HT1080 (cell line): ENCODE data around the gene RHOT2. TPM values are rescaled to one million over a fixed set of nuclear protein-coding genes. Genes with fewer than 3 reads are reported as not detected.

Experiments
- DNase-seq: peaks from one replicate; pipeline ENCODE4 v3.0.0-alpha.2; 2015; ENCODE audit warnings: low read depth
- total RNA-seq: library from RNA; depleted of rRNA; stranded (reverse); fragments of >200 nt; shearing (Covaris generic); gene quantifications from 2 replicates; pipeline ENCODE4 v1.2.3, GENCODE V29; 2014

Gene RHOT2
- total RNA-seq, 1 experiment from 2014 or later, result 95.4 TPM

DNA sequence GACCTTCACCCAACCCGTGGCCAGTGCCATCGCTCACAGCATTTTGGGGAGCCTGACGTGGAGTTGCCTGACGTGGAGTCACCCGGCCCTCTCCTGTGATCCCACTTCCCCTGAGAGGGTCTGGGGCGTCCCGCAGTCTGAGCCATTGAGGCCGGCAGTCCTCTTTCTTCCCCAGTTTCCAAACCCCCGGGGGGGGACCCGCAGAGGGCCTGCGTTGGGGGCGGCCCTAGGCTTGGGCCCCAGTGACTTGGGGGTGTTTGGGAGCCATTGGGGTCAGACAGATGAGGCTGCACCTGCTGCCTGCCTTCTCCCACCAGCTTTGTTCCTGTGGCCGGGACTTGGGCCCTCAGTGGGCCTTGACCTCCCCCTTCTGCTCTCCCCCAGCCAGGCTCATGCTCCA lies 1.7 kb downstream of the RHOT2 start:
- no peak for DNase-seq

DNA sequence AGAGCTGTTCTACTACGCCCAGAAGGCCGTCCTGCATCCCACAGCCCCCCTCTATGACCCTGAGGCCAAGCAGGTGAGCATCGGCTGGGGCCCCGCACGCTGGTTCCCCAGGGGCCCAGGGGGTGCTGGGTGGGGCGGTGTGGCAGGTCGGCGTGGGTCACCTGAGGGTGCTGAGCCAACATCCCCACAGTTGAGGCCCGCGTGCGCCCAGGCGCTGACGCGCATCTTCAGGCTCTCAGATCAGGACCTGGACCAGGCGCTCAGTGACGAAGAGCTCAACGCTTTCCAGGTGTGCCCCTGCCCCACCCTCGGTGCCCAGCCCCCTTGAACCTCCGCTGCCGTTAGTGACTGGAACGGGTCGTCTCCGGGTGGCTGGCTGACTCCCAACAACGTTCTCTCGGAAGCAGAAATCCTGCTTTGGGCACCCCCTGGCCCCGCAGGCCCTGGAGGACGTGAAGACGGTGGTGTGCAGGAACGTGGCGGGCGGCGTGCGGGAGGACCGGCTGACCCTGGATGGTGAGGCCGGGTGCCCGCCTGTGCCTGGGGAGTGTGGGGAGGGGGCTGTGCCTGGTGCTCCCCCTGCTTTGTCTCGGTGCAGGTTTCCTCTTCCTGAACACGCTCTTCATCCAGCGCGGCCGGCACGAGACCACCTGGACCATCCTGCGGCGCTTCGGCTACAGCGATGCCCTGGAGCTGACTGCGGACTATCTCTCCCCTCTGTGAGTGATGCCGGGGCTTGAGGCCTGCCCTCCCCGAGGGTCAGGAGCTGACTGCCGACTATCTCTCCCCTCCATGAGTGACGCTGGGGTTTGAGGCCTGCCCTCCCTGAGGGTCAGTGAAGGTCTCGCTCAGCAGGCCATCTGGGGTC lies 2.8 kb downstream of the RHOT2 start:
- no peak for DNase-seq

DNA sequence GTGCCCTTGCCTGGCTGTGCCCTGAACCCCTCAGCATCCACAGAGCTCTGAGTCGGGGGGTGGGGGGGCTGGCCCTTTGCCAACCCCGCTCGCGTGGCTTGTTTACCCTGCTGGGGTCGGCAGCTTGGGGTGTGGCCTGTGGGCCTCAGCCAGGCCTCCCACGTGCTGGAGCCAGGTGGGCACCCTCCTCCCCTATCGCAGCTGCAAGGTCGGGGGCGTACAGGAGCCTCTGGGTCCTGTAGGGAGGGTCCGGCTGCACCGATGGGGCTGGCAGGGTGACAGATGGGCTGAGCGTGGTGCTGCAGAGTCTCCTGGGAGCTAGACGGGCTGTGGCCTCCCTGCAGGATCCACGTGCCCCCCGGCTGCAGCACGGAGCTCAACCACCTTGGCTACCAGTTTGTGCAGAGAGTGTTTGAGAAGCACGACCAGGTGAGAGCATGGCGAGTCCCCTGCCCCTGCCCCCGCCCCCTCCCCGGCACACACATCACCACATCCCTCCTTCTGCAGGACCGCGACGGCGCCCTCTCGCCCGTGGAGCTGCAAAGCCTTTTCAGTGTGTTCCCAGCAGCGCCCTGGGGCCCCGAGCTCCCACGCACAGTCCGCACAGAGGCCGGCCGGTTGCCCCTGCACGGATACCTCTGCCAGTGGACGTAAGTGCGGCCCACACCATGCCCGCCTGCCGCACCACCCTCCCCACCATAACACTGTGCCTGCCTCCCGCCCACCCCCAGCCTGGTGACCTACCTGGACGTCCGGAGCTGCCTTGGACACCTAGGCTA lies 3.6 kb downstream of the RHOT2 start:
- DNase-seq, result no peak

DNA sequence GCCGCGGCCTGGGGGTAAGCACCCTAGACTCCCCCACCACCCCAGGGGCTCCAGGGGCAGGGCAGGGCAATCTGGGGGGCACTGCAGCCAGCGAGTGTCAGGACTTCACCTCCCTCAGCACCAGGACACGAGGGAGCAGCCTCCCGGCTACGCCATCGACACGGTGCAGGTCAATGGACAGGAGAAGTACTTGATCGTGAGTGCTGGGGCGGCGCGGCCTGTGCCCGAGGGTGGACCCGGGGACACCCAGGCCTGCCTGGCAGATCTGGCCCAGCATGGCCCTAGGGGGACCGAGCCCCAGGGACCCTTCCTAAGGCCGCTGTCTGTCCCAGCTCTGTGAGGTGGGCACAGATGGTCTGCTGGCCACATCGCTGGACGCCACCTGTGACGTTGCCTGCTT lies 4.4 kb downstream of the RHOT2 start:
- DNase-seq, result no peak

DNA sequence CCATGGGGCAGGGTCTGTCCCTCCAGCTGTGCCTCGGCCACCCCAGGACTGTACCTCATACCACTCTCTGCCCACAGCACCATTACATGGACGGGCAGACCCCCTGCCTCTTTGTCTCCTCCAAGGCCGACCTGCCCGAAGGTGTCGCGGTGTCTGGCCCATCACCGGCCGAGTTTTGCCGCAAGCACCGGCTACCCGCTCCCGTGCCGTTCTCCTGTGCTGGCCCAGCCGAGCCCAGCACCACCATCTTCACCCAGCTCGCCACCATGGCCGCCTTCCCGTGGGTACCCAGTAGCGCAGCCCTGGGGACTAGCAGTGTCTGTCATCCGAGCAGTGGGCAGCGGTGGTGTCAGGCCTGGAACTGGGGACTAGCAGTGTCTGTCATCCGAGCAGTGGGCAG lies 4.9 kb downstream of the RHOT2 start:
- DNase-seq, result no peak

DNA sequence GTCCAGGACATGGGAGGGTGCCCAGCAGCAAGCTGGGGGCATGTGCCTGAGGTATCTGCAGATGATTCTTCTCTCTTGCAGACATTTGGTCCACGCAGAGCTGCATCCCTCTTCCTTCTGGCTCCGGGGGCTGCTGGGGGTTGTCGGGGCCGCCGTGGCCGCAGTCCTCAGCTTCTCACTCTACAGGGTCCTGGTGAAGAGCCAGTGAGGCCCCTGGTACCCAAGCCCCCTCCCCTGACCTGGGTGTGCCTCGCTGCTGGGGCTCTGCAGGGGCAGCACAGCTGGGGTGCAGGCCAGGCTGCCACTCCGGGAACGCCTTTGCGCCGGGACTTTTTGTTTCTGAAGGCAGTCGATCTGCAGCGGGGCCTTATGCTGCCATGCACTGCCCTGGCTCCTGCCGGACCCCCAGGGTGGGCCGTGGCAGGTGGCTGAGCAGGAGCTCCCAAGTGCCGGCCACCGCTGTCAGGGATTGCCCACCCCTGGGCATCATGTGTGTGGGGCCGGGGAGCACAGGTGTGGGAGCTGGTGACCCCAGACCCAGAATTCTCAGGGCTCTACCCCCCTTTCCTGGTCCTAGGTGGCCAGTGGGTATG lies 5.6 kb downstream of the RHOT2 start:
- DNase-seq, result no peak

DNA sequence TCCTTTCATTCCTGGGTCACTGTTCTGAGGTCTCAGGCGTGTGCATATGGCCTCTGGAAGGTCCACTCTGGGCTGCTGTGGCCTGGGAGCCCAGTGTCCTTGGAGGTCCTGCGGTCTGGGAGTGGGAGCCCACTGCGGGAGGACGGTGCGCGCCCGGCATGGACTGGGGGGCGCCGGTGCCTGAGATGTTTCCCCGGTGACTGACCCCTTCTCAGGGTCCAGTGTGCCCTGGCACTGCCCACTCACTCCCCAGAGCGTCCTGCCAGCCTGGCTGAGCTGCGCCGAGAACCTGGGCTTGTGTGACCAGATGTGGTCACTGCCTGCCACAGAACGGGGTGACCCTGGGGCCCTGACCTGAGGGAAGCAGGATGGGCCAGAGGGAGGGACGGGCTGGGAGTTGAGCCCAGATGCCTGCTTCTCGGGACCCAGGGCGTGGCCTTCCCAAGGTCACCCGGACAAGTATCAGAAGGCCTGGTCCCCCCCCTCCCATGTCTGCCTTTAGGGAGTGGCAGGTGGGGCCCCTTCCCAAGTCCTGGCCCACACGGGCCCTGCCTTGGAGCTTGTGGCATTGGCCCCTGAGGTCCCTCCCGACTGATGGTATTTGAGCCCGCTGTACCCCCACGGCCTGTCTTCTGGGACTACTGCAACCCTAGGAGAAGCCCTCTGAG lies 6.4 kb downstream of the RHOT2 start:
- DNase-seq, result no peak

DNA sequence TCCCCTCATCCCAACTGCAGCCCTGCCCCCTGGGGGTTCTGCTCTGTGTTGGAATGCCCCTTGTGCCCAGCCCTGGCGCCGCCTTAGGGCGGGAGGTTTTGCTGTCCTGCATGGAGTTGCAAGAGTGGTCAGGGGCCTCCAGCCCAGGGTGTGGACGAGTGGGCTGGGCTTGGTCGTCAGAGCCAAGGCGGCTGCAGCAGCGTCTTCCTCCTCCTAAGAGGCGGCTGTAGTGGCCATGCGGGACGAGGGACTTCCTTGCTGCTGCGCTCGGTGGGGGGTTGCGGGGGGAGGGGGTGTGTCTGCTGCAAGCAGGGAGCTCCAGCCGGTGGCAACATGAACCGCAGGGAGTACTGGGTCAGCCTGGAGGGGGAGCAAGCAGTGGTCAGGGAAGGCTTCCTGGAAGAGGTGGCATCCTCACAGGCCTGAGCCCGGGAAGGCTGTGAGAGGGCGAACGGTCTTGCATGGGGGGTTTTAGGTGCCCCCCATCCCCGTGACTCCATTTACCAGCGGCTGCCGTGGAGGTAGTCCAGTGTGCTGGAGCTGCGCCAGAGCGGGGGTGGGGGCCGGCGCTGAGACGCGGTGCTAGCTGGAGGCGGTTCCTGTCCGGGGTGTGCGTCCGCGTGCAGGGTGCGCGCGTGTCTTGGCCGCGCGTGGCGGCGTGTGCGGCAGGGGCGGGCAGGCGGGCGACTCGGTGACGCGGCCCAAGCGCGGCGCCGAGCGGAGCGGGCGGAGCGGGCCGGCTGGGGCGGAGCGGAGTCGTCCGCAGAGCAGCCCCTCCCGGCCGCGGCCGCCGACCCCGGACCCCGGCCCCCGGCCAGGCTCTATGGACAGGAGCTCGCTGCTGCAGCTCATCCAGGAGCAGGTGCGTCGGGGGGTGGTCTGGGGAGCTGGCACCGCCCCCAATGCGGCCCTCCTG lies 7.3 kb downstream of the RHOT2 start, which contains the start of gene RHBDL1:
RHBDL1 (plus strand) TSS at position 704 of the 916 bp plus-strand sequence; CDS start at position 824, 120 bp downstream.
- no peak for DNase-seq

DNA sequence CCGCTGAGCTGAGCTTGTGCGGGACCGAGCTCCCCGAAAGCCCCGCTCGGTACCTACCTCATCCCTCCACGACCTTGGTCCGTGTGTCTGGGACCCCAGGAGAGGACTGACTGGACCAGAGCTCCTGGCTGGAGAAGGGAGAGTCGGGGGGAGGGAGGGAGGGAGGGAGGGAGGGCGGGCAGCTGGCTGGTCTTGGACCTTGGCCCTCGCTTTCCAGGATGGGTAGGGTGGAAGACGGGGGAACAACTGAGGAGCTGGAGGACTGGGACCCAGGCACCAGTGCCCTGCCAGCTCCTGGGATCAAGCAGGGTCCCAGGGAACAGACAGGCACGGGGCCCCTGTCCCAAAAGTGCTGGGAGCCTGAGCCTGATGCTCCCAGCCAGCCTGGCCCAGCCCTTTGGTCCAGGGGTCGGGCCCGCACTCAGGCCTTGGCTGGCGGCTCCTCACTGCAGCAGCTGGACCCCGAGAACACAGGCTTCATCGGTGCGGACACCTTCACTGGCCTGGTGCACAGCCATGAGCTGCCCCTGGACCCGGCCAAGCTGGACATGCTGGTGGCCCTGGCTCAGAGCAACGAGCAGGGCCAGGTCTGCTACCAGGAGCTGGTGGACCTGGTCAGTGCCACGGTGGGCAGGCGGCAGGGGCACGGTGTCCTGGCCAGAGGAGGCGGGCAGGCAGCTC lies 8.1 kb downstream of the RHOT2 start:
- DNase-seq, result no peak

DNA sequence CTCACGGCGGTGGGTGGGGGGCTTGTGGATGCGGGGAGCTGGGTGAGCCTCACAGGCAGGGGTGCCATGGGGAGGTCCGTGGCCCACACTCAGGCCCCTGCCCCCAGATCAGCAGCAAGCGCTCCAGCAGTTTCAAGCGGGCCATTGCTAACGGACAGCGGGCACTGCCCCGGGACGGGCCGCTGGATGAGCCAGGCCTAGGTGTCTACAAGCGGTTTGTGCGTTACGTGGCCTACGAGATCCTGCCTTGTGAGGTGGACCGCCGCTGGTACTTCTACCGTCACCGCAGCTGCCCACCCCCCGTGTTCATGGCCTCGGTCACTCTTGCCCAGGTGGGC lies 8.6 kb downstream of the RHOT2 start:
- DNase-seq, result no peak

DNA sequence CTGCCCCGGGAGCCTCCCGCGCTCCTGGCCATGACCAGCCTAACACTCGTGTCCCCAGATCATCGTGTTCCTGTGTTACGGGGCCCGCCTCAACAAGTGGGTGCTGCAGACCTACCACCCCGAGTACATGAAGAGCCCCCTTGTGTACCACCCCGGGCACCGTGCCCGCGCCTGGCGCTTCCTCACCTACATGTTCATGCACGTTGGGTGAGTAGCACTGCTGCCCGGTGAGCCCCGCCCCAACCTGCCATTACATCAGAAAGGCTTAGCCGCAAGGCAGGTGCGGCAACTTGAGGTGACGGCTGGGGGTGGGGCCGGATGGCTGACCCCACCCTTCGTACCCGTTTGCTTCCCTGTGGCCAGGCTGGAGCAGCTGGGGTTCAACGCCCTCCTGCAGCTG lies 9.0 kb downstream of the RHOT2 start:
- DNase-seq, result no peak

DNA sequence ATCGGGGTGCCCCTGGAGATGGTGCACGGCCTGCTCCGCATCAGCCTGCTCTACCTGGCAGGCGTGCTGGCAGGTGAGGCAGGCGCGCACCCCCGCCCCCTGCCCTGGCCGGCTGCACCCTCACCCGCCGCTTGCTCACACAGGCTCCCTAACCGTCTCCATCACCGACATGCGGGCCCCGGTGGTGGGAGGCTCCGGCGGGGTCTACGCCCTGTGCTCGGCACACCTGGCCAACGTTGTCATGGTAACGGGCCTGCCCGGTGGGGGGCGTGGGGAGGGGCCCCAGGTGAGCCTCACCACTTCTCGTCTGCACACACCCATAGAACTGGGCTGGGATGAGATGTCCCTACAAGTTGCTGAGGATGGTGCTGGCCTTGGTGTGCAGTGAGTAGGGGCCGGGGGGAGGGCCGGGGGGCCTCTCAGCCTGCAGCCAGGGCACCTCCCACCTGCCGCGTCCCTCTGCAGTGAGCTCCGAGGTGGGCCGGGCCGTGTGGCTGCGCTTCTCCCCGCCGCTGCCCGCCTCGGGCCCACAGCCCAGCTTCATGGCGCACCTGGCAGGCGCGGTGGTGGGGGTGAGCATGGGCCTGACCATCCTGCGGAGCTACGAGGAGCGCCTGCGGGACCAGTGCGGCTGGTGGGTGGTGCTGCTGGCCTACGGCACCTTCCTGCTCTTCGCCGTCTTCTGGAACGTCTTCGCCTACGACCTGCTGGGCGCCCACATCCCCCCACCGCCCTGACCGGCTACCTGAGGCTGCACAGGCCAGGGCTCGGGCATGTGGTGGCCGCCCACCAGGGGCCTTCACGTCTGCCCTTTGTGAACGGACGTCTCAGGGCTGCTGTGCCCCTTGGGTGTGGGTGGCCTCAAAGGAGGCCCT lies 9.6 kb downstream of the RHOT2 start:
- DNase-seq, result no peak

DNA sequence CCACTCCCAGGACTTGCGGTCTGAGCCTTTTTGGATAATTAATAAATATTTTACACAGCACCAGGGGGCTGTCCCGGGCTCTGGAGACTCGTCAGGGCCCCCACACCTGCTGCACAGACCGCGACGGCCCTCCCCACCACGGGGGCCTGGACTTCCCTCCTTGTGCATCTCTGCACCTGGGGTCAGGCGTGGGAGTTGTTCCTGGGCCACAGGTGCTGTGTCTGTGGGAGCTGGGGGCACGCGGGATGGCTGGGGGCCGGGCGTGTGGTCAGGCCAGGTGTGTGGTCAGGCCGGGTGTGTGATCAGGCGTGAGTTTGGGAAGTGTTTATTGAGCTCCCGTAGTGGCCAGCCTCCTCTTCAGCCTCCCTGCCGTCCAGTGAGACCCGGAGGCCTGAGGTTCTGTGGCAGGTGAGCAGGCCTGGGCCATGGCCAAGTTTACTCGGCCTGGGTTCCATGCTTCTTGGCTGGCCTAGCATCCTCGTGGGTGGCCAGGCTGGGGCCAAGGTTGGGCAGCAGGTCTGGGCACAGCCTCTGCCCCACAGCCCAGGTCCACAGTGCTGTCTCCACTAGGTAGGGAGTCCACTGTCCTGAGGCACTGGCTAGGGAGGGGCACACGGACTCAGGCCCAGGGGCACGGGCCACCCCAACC lies 10.4 kb downstream of the RHOT2 start:
- DNase-seq, result no peak

DNA sequence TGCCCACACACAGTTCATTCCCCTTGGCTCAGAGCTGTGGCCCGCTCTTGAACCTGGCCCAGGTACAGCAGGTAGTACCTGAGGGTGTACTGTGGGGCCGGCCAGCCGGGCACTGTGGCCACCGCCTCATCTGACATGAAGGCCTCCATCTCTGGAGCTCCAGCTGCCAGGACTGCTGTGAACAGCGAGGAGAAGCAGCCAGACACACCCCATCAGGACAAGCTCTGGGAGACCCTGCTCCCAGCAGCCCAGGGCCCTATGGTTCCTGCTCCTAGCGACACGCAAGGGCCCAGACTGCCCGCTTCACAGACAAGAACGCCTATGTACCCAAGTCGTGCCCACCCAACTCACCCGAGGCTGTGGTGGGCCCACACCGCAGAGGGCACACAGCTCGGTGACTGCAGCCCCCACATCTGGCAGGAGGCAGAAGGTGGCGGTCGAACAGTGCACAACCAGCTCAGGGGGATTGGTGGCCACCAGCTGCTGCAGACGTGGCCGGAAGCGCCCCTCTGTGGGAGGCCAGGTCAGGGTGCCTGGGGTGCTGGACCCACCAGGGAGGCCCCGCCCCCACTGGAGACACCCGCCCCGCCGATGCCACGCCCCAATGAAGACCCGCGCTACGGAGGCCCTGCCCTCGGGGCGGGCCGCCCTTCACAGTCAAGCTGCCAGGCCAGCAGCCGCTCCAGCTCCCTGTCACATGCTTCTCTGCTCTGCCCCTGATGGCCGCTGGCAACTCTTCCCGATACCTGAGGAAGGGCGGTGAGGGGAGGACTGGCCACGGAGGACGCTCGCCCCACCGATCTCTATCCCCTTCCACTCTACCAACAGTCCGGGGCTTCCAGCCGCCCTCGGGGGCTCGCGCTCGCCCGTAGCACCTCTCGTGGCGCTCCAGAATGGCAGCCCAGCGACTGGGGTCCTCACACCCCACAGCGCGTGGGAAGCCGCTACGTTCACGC lies 11.2 kb downstream of the RHOT2 start:
- DNase-seq, result peak; percentile 50

DNA sequence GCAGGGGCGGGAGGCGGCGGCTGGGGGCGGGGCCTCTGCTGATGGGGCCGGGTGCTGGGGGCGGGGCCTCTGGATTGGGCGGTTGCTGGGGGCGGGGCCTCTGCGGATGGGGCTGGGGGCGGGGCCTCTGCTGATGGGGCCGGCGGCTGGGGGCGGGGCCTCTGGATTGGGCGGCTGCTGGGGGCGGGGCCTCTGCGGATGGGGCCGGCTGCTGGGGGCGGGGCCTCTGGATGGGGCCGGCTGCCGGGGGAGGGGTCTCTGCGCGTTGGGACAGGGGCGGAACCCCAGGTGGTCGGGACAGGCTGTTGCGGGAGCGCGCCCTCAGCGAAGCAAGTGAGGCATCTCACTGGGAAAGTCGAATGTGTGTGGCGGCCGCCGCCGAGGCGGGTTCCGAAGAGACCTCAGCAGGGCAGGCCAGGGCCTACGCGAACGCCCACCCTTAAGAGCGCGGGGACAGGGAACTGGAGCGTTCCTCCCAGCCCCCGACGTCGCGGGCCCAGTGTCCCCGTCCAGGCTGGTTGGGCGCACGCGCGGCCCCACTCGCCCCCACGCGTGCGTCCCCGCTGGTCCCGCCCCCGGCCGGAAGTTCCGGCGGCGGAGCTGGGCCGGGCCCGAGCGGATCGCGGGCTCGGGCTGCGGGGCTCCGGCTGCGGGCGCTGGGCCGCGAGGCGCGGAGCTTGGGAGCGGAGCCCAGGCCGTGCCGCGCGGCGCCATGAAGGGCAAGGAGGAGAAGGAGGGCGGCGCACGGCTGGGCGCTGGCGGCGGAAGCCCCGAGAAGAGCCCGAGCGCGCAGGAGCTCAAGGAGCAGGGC lies 12.1 kb downstream of the RHOT2 start, which contains the start of gene STUB1:
STUB1 (plus strand) TSS at position 597 of the 811 bp plus-strand sequence; CDS start at position 713, 116 bp downstream.
- DNase-seq, result peak; percentile 68

DNA sequence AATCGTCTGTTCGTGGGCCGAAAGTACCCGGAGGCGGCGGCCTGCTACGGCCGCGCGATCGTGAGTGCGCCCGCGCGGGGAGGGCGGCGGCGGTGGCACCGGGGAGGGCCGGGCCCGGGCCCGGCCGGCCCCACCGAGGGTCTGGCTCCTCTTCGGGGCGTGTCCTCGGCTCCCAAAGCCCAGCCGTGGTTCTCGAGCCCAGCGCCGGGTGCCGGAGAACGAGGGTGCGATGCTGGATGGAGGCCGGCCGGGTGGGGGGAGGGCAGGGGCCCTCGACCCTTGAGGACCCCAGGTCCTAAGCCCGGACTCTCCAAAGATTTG lies 12.7 kb downstream of the RHOT2 start:
- DNase-seq, result no peak
